ENCODE data around the gene DTHD1. TPM values are rescaled to one million over a fixed set of nuclear protein-coding genes. Genes with fewer than 3 reads are reported as not detected.

Gene DTHD1
- total RNA-seq, 4 donors from 2014 or later: 0.68 to 1.3 TPM; not detected in 2

DNA sequence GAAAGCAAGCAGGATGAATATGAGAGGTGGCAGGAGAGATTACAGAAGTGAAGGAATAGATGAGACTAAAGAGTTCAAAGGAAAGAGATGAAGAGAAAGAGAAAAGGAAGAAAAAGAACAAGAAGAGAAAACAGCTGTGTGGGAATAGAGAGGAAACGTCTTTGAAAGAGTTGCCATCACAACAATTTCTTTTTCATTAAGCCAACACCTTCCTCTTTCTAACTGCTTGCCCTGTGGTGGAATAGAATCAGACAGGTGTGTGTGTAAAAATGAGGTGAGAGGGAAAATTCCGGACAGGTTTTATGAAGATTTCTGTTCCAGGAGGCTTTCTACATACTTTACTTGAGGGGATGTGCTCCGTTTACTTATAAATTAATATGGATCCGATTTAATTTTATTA, 28.8 kb downstream of the DTHD1 start:
- intact Hi-C loops (cut with DNase I; ENCODE audit: low total_unique reads) (no loop called here), in situ Hi-C loops (cut with MboI; ENCODE audit: low pct_ligation_motif_present in 1 of 4, low pct_unique_long_range_greater_than_20kb in 1 of 4, low sequenced_read_pairs in 3 of 4) (no loop called here)
- no peak overlapping the region for H3K27ac ChIP-seq
- H3K4me1 ChIP-seq: no peaks in the 10 kb centered on the region
- no peaks in the 10 kb centered on the region for H3K27me3 ChIP-seq
- TF ChIP-seq POLR2A (IDR thresholded peaks at IDR 0.05) (no peak), EP300 (IDR thresholded peaks at IDR 0.05; ENCODE audit: low read depth) (no peak), POLR2AphosphoS5 (IDR thresholded peaks at IDR 0.05) (no peak)
- TF ChIP-seq, protein P1, sequence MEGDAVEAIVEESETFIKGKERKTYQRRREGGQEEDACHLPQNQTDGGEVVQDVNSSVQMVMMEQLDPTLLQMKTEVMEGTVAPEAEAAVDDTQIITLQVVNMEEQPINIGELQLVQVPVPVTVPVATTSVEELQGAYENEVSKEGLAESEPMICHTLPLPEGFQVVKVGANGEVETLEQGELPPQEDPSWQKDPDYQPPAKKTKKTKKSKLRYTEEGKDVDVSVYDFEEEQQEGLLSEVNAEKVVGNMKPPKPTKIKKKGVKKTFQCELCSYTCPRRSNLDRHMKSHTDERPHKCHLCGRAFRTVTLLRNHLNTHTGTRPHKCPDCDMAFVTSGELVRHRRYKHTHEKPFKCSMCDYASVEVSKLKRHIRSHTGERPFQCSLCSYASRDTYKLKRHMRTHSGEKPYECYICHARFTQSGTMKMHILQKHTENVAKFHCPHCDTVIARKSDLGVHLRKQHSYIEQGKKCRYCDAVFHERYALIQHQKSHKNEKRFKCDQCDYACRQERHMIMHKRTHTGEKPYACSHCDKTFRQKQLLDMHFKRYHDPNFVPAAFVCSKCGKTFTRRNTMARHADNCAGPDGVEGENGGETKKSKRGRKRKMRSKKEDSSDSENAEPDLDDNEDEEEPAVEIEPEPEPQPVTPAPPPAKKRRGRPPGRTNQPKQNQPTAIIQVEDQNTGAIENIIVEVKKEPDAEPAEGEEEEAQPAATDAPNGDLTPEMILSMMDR (IDR thresholded peaks at IDR 0.05): no peak
- H3K36me3 ChIP-seq: no peaks in the 10 kb centered on the region
- no peaks in the 10 kb centered on the region for H3K9me3 ChIP-seq
- DNase-seq: no peak
- H3K4me3 ChIP-seq: no peak overlapping the region
- WGBS, 2 donors (ENCODE audit: low coverage in 1 of 2): 63 to 72% methylated on average over 4 of the region's 4 CpGs

DNA sequence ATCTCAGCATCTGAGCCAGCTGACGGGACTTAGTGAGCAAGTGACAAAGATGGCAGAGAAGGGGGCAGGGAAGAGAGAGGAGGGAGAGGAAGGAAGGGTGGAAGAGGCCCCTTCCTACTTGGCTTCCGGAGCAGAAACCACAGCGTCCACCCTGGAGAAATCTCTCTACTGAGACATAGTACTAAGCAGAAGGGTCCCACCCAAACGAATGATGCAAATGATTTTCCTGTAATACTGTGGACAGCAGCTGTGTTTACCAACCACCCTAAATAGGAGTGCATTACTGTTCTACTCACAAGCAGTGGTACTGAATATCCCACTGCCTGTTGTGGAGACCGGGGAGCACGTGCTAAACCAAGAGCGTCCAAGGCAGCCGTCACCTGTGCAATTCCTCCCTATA, 29.4 kb downstream of the DTHD1 start:
- no peak overlapping the region for H3K4me3 ChIP-seq
- no peaks in the 10 kb centered on the region for H3K9me3 ChIP-seq
- intact Hi-C loops (cut with DNase I; ENCODE audit: low total_unique reads): no loop called here
- no peaks in the 10 kb centered on the region for H3K27me3 ChIP-seq
- 51% methylated on average over 4 to 8 of the region's 8 CpGs for WGBS, 2 donors (ENCODE audit: low coverage in 1 of 2)
- H3K27ac ChIP-seq: no peak overlapping the region
- H3K4me1 ChIP-seq: no peaks in the 10 kb centered on the region
- DNase-seq: peak; percentile 23
- no peaks in the 10 kb centered on the region for H3K36me3 ChIP-seq
- TF ChIP-seq POLR2AphosphoS5 (IDR thresholded peaks at IDR 0.05): no peak
- in situ Hi-C loops (cut with MboI; ENCODE audit: low pct_ligation_motif_present in 1 of 4, low pct_unique_long_range_greater_than_20kb in 1 of 4, low sequenced_read_pairs in 3 of 4): no loop called here

DNA sequence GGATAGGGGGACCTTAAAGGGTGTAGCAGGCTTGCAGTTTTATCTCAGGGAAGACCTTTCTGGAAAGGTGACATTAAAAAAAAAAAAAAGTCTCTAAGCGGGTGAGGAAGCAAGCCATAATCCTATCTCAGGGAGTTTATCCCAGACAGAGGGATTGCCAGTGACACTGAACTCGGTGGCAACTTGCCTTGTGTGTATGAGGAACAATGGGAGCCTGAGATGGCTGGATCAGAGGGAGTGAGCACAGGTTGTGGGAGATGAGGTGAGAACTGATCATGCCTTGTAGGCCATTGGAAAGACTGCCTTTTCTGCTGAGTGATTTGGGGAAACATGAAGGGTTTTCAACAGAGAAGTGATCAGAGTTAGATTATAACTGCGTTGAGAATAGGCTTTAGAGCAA, 31.1 kb downstream of the DTHD1 start:
- 89% methylated on average over 3 of the region's 3 CpGs for WGBS, 2 donors (ENCODE audit: low coverage in 1 of 2)
- no peaks in the 10 kb centered on the region for H3K4me1 ChIP-seq
- H3K27me3 ChIP-seq: no peaks in the 10 kb centered on the region
- no peak overlapping the region for H3K4me3 ChIP-seq
- no peaks in the 10 kb centered on the region for H3K9me3 ChIP-seq
- no peak overlapping the region for H3K27ac ChIP-seq
- intact Hi-C loops (cut with DNase I; ENCODE audit: low total_unique reads): no loop called here
- TF ChIP-seq POLR2A (IDR thresholded peaks at IDR 0.05) (no peak), POLR2AphosphoS5 (IDR thresholded peaks at IDR 0.05) (no peak), EP300 (IDR thresholded peaks at IDR 0.05; ENCODE audit: low read depth) (no peak)
- TF ChIP-seq, protein P1 (IDR thresholded peaks at IDR 0.05): no peak
- no peaks in the 10 kb centered on the region for H3K36me3 ChIP-seq
- in situ Hi-C loops (cut with MboI; ENCODE audit: low pct_ligation_motif_present in 1 of 4, low pct_unique_long_range_greater_than_20kb in 1 of 4, low sequenced_read_pairs in 3 of 4): no loop called here
- no peak for DNase-seq

DNA sequence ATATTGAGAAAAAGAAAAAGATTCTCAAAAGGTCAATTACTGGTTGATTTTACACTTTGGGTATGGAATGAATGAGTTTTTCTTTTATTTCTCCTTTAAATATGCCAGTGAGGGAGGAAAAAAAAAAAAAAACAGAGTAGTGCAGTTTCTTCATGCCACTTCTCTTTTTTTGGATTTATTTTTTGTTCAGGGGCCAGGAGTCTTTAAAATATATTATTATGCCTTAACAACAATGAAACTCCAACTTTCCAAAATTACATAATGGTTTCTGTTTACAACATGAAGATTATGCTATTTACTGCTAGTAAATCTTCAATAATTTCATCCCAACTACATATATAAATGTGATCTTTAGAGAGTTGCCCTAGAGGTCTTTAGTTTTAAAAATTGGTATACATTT, 31.9 kb downstream of the DTHD1 start:
- DNase-seq: no peak
- no peaks in the 10 kb centered on the region for H3K27me3 ChIP-seq
- intact Hi-C loops (cut with DNase I; ENCODE audit: low total_unique reads) (no loop called here), in situ Hi-C loops (cut with MboI; ENCODE audit: low pct_ligation_motif_present in 1 of 4, low pct_unique_long_range_greater_than_20kb in 1 of 4, low sequenced_read_pairs in 3 of 4) (no loop called here)
- TF ChIP-seq, protein P1 (IDR thresholded peaks at IDR 0.05): no peak
- TF ChIP-seq POLR2A (IDR thresholded peaks at IDR 0.05) (no peak), POLR2AphosphoS5 (IDR thresholded peaks at IDR 0.05) (no peak), EP300 (IDR thresholded peaks at IDR 0.05; ENCODE audit: low read depth) (no peak)
- H3K27ac ChIP-seq: no peak overlapping the region
- H3K36me3 ChIP-seq: no peaks in the 10 kb centered on the region
- H3K4me1 ChIP-seq: no peaks in the 10 kb centered on the region
- H3K9me3 ChIP-seq: no peaks in the 10 kb centered on the region
- H3K4me3 ChIP-seq: no peak overlapping the region

DNA sequence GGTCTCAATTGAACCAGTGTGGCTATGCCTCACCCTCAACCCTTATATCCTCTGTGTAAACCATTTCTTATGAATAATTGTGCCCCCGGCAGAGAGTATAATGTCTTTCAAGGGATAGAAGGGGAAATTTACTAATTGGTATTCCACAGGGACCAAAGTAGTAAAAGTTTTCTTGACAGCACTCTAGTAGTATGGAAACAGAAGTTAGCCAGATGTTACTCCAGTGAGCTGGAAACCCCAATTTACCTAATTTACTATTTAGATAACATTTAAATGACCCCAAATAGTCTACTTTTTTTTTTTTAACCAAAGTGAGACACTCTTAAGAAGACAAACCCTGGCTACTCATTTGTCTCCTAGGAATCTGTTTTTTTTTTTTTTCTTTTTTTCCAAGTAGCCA, 32.3 kb downstream of the DTHD1 start:
- Histone ChIP-seq H3K4me3 (no peak overlapping the region), H3K27me3 (no peaks in the 10 kb centered on the region), H3K4me1 (no peaks in the 10 kb centered on the region), H3K36me3 (no peaks in the 10 kb centered on the region), H3K27ac (no peak overlapping the region), H3K9me3 (no peaks in the 10 kb centered on the region)
- TF ChIP-seq, protein P1 (IDR thresholded peaks at IDR 0.05): no peak
- TF ChIP-seq POLR2AphosphoS5 (IDR thresholded peaks at IDR 0.05) (no peak), POLR2A (IDR thresholded peaks at IDR 0.05) (no peak), EP300 (IDR thresholded peaks at IDR 0.05; ENCODE audit: low read depth) (no peak)
- intact Hi-C loops (cut with DNase I; ENCODE audit: low total_unique reads) (no loop called here), in situ Hi-C loops (cut with MboI; ENCODE audit: low pct_ligation_motif_present in 1 of 4, low pct_unique_long_range_greater_than_20kb in 1 of 4, low sequenced_read_pairs in 3 of 4) (no loop called here)
- no peak for DNase-seq
- WGBS, 2 donors (ENCODE audit: low coverage in 1 of 2): 70 to 77% methylated on average over 1 of the region's 1 CpG
